SK-N-SH (cell line): ENCODE data around the gene BTBD2.

ENCODE experiments used
- CTCF ChIP-seq: fragments of 200-600 bp; sonication (generic); IDR thresholded peaks from 2 replicates; pipeline ENCODE4 v1.6.1; 2017; ENCODE audit warnings: antibody characterized with exemption, mild to moderate bottlenecking, moderate library complexity
- EZH2phosphoT487 ChIP-seq: fragments of 200-600 bp; sonication (generic); IDR thresholded peaks from 2 replicates; pipeline ENCODE4 v1.6.1; 2017; ENCODE audit warnings: low read depth, mixed run types, mild to moderate bottlenecking, antibody characterized with exemption, moderate library complexity, borderline replicate concordance
- IRF3 ChIP-seq: fragments of 150-350 bp; IDR thresholded peaks from 2 replicates; pipeline ENCODE4 v1.6.1; 2016; ENCODE audit warnings: mild to moderate bottlenecking, low read depth, low read length
- RAD21 ChIP-seq: IDR thresholded peaks from 2 replicates; pipeline ENCODE4 v1.6.1; 2012; ENCODE audit warnings: mild to moderate bottlenecking, low read length
- RCOR1 ChIP-seq: fragments of 150-350 bp; IDR thresholded peaks from 2 replicates; pipeline ENCODE4 v1.6.1; 2017; ENCODE audit warnings: antibody characterized with exemption, low read length
- REST ChIP-seq: IDR thresholded peaks from 2 replicates; pipeline ENCODE4 v1.6.1; 2012; ENCODE audit warnings: mild to moderate bottlenecking, low read depth, low read length, moderate library complexity
- SIN3A ChIP-seq: IDR thresholded peaks from 2 replicates; pipeline ENCODE4 v1.6.1; 2012; ENCODE audit warnings: low read depth, mild to moderate bottlenecking, low read length, moderate library complexity, borderline replicate concordance
- SMC3 ChIP-seq: IDR thresholded peaks from 2 replicates; pipeline ENCODE4 v1.6.1; 2012; ENCODE audit warnings: low read depth, low read length, improper control_type of control experiment
- TAF1 ChIP-seq: IDR thresholded peaks from 2 replicates; pipeline ENCODE4 v1.6.1; 2012; ENCODE audit warnings: low read depth, mild to moderate bottlenecking, low read length, moderate library complexity, borderline replicate concordance
- USF1 ChIP-seq: IDR thresholded peaks from 2 replicates; pipeline ENCODE4 v1.4.0; 2012; ENCODE audit warnings: low read depth, borderline replicate concordance

- TF ChIP-seq IRF3 (no peak), SMC3 (no peak), RCOR1 (no peak), CTCF (no peak), RAD21 (no peak), SIN3A (no peak; the same call in 1 of the 2 replicates), EZH2phosphoT487 (no peak), TAF1 (no peak), REST (no peak; the same call in 1 of the 2 replicates), USF1 (no peak)
Measured at GRCh38 chr19:1942078-1942933, 73.2 kb downstream of the BTBD2 start.
